GM21390 (cell line): ENCODE data around the gene KRTAP4-8.
"Not testable (repeated sequence)": the region's sequence is repeated elsewhere in the genome, so short reads cannot be mapped to it uniquely, and the experiment has no call there.

Source experiments
- ATAC-seq: cut with Tn5 transposase; IDR thresholded peaks from one replicate; pipeline ENCODE4 v1.9.1; 2021; ENCODE audit not compliant: unreplicated experiment

The KRTAP4-8 gene

GRCh38 chr17:41108728-41109386 is 10.9 kb upstream of the KRTAP4-8 start:
- ATAC-seq, result not testable (repeated sequence)

DNA sequence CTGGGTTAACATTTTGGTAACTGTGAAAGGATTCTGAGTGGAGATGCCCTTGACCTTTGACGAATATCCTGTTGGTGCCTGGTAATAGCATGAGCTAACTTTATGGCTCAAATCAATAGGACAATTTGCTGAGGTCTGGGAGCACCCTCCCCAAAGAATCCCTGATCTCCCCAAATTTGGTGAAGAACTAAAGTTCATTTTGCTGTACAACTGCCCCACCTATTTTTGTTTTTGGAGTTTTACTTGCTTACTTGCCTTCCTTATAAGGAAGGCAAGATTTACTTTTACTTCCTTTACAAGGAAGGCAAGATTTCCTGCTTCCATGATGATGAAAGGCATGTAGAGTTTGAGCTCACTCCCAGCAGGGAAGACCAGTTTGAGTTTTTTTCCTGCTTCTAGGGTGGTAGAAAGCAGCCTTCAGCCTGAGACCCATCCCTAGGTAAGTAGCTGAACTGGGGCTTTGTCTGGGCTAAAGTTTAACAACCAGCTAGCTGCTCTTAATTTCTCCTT is 10.1 kb upstream of the KRTAP4-8 start:
- ATAC-seq, result no peak

DNA sequence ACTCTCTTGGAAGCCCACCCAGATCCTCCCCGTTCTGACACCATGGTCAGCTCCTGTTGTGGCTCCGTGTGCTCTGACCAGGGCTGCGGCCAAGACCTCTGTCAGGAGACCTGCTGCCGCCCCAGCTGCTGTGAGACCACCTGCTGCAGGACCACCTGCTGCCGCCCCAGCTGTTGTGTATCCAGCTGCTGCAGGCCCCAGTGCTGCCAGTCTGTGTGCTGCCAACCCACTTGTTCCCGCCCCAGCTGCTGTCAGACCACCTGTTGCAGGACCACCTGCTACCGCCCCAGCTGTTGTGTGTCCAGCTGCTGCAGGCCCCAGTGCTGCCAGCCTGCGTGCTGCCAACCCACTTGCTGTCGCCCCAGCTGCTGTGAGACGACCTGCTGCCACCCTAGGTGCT is 7.4 kb upstream of the KRTAP4-8 start, which contains the start of gene KRTAP4-9:
TSS of gene KRTAP4-9 (plus strand) at position 43 of the 400 bp plus-strand sequence. CDS start at position 43, 0 bp downstream.
- not testable (repeated sequence) for ATAC-seq

- ATAC-seq, result not testable (repeated sequence)
Observed at GRCh38 chr17:41104386-41105038, 6.6 kb upstream of the KRTAP4-8 start.

GRCh38 chr17:41103896-41104295 is 6.0 kb upstream of the KRTAP4-8 start:
- no peak for ATAC-seq

DNA sequence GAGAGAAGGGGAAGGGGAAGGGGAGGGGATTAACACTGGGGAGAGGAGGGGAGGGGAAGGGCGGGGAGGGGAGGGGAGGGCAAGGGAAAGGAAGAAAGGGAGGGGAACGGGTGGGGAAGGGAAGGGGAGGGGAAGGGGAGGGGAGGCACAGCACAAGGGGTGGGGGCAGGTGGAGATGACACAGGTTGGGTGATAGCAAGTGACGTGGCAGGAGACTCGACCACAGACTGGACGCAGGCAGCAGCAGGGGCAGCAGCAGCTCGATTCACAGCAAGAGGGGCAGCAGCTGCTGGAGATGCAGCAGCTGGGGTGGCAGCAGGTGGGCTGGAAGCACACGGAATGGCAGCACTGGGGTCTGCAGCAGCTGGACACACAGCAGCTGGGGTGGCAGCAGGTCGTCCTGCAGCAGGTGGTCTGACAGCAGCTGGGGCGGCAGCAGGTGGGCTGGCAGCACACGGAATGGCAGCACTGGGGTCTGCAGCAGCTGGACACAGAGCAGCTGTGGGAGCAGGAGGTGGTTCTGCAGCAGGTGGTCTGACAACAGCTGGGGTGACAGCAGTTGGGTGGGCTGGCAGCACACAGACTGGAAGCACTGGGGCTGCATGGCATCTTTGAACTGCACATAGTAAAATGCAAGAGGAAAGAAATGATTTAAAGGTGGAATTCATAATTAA is 3.8 kb upstream of the KRTAP4-8 start, which contains the start of gene KRTAP4-16:
TSS of gene KRTAP4-16 (minus strand) at position 624 of the 674 bp plus-strand sequence. CDS start at position 624, 0 bp downstream.
- no peak for ATAC-seq

- not testable (repeated sequence) for ATAC-seq
Observed at GRCh38 chr17:41099682-41100480, 1.9 kb upstream of the KRTAP4-8 start.

DNA sequence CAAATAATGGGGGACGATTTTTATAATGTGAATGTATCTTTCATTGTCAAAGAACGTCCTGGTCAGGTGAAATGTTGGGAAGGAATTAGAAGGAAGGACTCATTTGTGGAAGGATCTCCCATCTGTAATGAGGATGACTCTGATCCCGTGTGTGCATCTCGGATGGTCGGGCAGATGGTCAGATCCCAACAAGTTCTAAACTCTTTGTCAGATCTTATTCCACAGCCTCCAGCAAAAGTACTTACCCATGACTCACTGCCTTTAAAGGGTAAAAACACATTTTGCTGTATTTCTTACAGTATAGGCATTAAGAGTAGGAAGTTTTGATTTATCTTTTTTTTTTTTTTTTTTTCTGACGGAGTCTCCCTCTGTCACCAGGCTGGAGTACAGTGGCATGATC is 539 bp upstream of the KRTAP4-8 start:
- ATAC-seq, result no peak

- ATAC-seq, result no peak
Observed at GRCh38 chr17:41096055-41096454, 1.9 kb downstream of the KRTAP4-8 start.

- not testable (repeated sequence) for ATAC-seq
Observed at GRCh38 chr17:41088760-41089352, 9.1 kb downstream of the KRTAP4-8 start.

DNA sequence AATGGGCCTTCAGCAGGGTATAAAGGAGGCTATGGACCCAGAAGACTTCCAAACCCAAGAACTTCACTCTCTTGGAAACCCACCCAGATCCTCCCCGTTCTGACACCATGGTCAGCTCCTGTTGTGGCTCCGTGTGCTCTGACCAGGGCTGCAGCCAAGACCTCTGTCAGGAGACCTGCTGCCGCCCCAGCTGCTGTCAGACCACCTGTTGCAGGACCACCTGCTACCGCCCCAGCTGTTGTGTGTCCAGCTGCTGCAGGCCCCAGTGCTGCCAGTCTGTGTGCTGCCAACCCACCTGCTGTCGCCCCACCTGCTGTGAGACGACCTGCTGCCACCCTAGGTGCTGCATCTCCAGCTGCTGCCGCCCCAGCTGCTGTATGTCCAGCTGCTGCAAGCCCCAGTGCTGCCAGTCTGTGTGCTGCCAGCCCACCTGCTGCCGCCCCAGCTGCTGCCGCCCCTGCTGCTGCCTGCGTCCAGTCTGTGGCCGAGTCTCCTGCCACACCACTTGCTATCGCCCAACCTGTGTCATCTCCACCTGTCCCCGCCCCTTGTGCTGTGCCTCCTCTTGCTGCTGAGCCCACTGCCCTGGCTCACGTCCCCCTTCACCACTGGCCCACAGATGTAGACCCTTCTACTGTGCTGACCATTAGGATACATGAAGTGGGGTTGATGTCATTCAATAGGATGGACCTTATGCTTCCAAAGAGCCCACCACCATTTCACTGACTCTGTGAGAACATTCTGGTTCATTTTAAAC is 13.7 kb downstream of the KRTAP4-8 start, which contains the start of gene KRTAP4-7:
TSS of gene KRTAP4-7 (plus strand) at position 51 of the 757 bp plus-strand sequence. CDS start at position 108, 57 bp downstream.
- not testable (repeated sequence) for ATAC-seq

- ATAC-seq, result not testable (repeated sequence)
Observed at GRCh38 chr17:41083427-41083826, 14.5 kb downstream of the KRTAP4-8 start.

GRCh38 chr17:41082626-41083025 is 15.3 kb downstream of the KRTAP4-8 start:
- no peak for ATAC-seq

DNA sequence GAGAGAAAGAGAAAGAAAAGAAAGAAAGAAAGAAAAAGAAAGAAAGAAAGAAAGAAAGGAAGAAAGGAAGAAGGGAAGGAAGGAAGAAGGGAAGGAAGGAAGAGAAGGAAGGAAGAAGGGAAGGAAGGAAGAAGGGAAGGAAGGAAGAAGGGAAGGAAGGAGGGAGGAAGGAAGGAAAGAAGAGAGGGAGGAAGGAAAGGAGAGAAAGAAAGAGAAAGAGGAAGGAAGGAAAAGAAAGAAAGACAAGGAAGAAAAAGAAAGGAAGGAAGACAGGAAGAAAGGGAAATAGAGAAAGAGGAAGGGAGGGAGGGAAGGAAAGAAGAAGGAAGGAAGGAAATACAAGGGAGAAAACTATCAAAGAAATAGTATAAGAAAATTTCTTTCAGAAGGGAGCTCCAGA is 21.2 kb downstream of the KRTAP4-8 start:
- ATAC-seq, result no peak

DNA sequence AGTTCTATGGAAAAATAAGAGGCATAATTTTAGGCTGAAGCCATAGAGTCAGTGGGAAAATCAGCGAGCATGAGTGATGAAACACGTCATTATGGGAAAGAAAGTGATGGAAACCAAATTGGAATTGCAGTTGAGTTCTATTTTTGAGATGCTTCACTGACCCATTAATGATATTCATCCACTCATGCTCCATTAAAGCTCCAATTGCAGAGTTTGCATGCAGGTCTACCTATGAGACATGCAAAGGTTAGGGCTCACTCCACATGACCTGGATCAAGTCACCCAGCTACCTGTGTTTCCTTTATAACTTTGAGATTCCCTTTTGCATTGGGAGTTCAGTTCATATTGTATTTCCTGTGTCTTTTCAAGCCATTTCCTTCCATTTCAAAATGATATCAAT is 24.3 kb downstream of the KRTAP4-8 start:
- ATAC-seq, result no peak

DNA sequence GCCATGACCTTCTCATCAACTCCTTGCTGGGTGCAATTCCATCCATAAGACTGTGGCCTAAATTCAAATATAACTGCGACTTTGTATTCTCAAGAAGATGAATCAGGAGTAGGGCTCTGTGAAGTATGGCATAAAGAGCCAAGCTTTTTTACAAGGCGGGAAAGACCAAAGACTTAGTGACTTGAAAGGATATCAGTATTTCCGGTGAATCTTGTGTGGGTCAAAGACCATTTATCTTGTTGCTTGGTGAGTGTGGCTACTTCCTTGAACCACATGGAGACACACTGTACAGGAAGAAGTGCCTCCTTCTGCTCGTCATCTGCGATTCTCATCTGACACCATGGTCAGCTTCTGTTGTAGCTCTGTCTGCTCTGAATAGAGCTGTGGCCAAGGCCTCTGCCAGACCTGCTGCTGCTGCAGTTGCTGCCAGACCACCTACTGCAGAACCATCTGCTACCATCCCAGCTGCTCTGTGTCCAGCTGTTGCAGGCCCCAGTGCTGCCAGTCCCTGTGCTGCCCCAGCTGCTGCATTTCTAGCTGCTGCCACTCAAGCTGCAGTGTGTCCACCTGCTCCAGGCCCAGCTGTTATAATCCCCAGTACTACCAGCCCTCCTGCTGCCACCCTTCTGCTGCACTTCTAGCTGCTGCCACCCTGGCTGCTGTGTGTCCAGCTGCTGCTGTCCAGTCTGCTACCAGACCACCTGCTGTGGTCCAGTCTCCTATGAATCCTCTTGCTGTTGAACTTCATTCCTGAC is 26.2 kb downstream of the KRTAP4-8 start:
- ATAC-seq, result no peak

DNA sequence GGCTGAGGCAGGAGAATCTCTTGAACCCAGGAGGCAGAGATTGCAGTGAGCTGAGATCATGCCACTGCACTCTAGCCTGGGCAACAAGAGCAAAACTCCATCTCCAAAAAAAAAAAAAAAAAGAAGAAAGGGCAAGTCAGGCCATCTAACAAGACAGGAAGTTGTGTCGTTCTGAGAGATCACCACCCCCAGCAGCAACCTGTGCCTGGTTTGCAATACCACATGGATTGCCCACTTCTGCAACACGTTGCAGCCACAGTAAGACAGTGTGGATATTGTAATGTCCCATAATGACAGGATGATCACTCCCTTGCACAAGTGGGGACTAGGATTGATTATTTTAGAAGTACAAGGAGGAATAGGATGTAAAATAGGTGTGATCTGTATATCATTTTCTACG is 28.9 kb downstream of the KRTAP4-8 start:
- no peak for ATAC-seq

GRCh38 chr17:41067281-41067680 is 30.7 kb downstream of the KRTAP4-8 start:
- no peak for ATAC-seq
